Large intestine (tissue), 3 donors: ENCODE results near the gene PDLIM7. TPM values are rescaled to one million over a fixed set of nuclear protein-coding genes. Genes with fewer than 3 reads are reported as not detected.

Experiments
- DNase-seq, 2 donors: peaks; one replicate each; pipeline versions ENCODE4 v3.0.0 to v3.0.0-alpha.2; 2013
- H3K27ac ChIP-seq: one replicate; pipeline ENCODE4 v1.5.1; 2013; ENCODE audit warnings: low read length
- H3K27me3 ChIP-seq: 2 replicates; pipeline ENCODE4 v1.6.1; 2013; ENCODE audit warnings: low read length; ENCODE audit not compliant: control insufficient read depth, insufficient read depth
- H3K36me3 ChIP-seq: 2 replicates; pipeline ENCODE4 v1.6.1; 2013; ENCODE audit warnings: low read length; ENCODE audit not compliant: control insufficient read depth, insufficient read depth
- H3K4me1 ChIP-seq: one replicate; pipeline ENCODE4 v1.6.1; 2013; ENCODE audit warnings: low read length; ENCODE audit not compliant: control insufficient read depth, insufficient read depth
- H3K4me3 ChIP-seq: one replicate; pipeline ENCODE4 v1.5.1; 2013; ENCODE audit warnings: low read length
- H3K9me3 ChIP-seq: one replicate; pipeline ENCODE4 v1.6.1; 2013; ENCODE audit warnings: mild to moderate bottlenecking, low read depth, low read length, moderate library complexity; ENCODE audit not compliant: control insufficient read depth
- WGBS: methylation state at CpG from one replicate; pipeline ENCODE4 v1.1.5; 2013; ENCODE audit warnings: low lambda C conversion rate; ENCODE audit not compliant: insufficient coverage; 5-methylcytosine and 5-hydroxymethylcytosine counted together
- polyA plus RNA-seq: library from polyadenylated mRNA; unstranded; fragments of 120-200 nt; gene quantifications from one replicate; pipeline ENCODE4 v1.2.1, GENCODE V29; 2013

The PDLIM7 gene
- polyA plus RNA-seq, 1 donor, result 118 TPM

GRCh38 chr5:177496727-177497291 is 595 bp downstream of the PDLIM7 start:
- H3K27ac ChIP-seq, result peak overlapping the region; percentile 87
- no CpG with 5 or more reads among the region's 29 CpGs for WGBS
- H3K36me3 ChIP-seq, result peaks cover 14% of the 10 kb centered on the region
- H3K4me3 ChIP-seq, result peak overlapping the region; percentile 71
- peaks cover 19% of the 10 kb centered on the region for H3K27me3 ChIP-seq
- peaks cover 2% of the 10 kb centered on the region for H3K9me3 ChIP-seq
- H3K4me1 ChIP-seq, result peaks cover 22% of the 10 kb centered on the region
- peak; percentile 65 to 66 for DNase-seq

GRCh38 chr5:177496070-177496726 is 1.2 kb downstream of the PDLIM7 start:
- peaks cover 15% of the 10 kb centered on the region for H3K36me3 ChIP-seq
- peaks cover 22% of the 10 kb centered on the region for H3K4me1 ChIP-seq
- peaks cover 19% of the 10 kb centered on the region for H3K27me3 ChIP-seq
- WGBS, result no CpG with 5 or more reads among the region's 12 CpGs
- no peak for DNase-seq
- H3K9me3 ChIP-seq, result peaks cover 2% of the 10 kb centered on the region
- peak overlapping the region; percentile 54 for H3K4me3 ChIP-seq
- peak overlapping the region; percentile 87 for H3K27ac ChIP-seq

- no CpG with 5 or more reads among the region's 14 CpGs for WGBS
- H3K4me3 ChIP-seq, result peak overlapping the region; percentile 54
- H3K36me3 ChIP-seq, result peaks cover 21% of the 10 kb centered on the region
- H3K9me3 ChIP-seq, result peaks cover 2% of the 10 kb centered on the region
- H3K27ac ChIP-seq, result peak overlapping the region; percentile 87
- peaks cover 19% of the 10 kb centered on the region for H3K27me3 ChIP-seq
- peak; percentile 51 to 54 for DNase-seq
- H3K4me1 ChIP-seq, result peaks cover 22% of the 10 kb centered on the region
These were observed 2.0 kb downstream of the PDLIM7 start for GRCh38 chr5:177495243-177496060.

GRCh38 chr5:177494346-177495195 is 2.8 kb downstream of the PDLIM7 start:
- Histone ChIP-seq H3K27me3 (peaks cover 17% of the 10 kb centered on the region), H3K27ac (peak overlapping the region; percentile 87), H3K4me3 (no peak overlapping the region), H3K9me3 (peaks cover 2% of the 10 kb centered on the region), H3K36me3 (peaks cover 25% of the 10 kb centered on the region), H3K4me1 (peaks cover 22% of the 10 kb centered on the region)
- no CpG with 5 or more reads among the region's 11 CpGs for WGBS
- peak; percentile 62 to 71 for DNase-seq

GRCh38 chr5:177493795-177494345 is 3.5 kb downstream of the PDLIM7 start:
- peaks cover 13% of the 10 kb centered on the region for H3K27me3 ChIP-seq
- peaks cover 2% of the 10 kb centered on the region for H3K9me3 ChIP-seq
- peaks cover 26% of the 10 kb centered on the region for H3K4me1 ChIP-seq
- no CpG with 5 or more reads among the region's 5 CpGs for WGBS
- H3K36me3 ChIP-seq, result peaks cover 30% of the 10 kb centered on the region
- H3K27ac ChIP-seq, result peak overlapping the region; percentile 87
- DNase-seq, result no peak
- H3K4me3 ChIP-seq, result no peak overlapping the region

GRCh38 chr5:177492841-177493240 is 4.6 kb downstream of the PDLIM7 start:
- H3K36me3 ChIP-seq, result peaks cover 36% of the 10 kb centered on the region
- H3K4me1 ChIP-seq, result peaks cover 22% of the 10 kb centered on the region
- H3K27ac ChIP-seq, result no peak overlapping the region
- DNase-seq, result no peak
- H3K4me3 ChIP-seq, result no peak overlapping the region
- no CpG with 5 or more reads among the region's 7 CpGs for WGBS
- peaks cover 2% of the 10 kb centered on the region for H3K27me3 ChIP-seq
- H3K9me3 ChIP-seq, result no peaks in the 10 kb centered on the region

- no peaks in the 10 kb centered on the region for H3K9me3 ChIP-seq
- 100% methylated on average over 4 of the region's 54 CpGs for WGBS
- DNase-seq, result no peak
- peaks cover 40% of the 10 kb centered on the region for H3K36me3 ChIP-seq
- H3K27me3 ChIP-seq, result no peaks in the 10 kb centered on the region
- no peak overlapping the region for H3K4me3 ChIP-seq
- H3K27ac ChIP-seq, result no peak overlapping the region
- peaks cover 22% of the 10 kb centered on the region for H3K4me1 ChIP-seq
These were observed 5.2 kb downstream of the PDLIM7 start for GRCh38 chr5:177491983-177492746.

GRCh38 chr5:177491429-177491945 is 5.9 kb downstream of the PDLIM7 start:
- Histone ChIP-seq H3K27me3 (no peaks in the 10 kb centered on the region), H3K36me3 (peaks cover 40% of the 10 kb centered on the region), H3K9me3 (no peaks in the 10 kb centered on the region), H3K4me1 (peaks cover 20% of the 10 kb centered on the region), H3K27ac (no peak overlapping the region), H3K4me3 (no peak overlapping the region)
- 80% methylated on average over 1 of the region's 43 CpGs for WGBS
- no peak for DNase-seq

- no peaks in the 10 kb centered on the region for H3K27me3 ChIP-seq
- H3K4me1 ChIP-seq, result peaks cover 20% of the 10 kb centered on the region
- no peaks in the 10 kb centered on the region for H3K9me3 ChIP-seq
- 82% methylated on average over 2 of the region's 16 CpGs for WGBS
- no peak overlapping the region for H3K27ac ChIP-seq
- no peak overlapping the region for H3K4me3 ChIP-seq
- H3K36me3 ChIP-seq, result peaks cover 42% of the 10 kb centered on the region
- DNase-seq, result no peak
These were observed 6.4 kb downstream of the PDLIM7 start for GRCh38 chr5:177490992-177491391.
